Stimulated activated CD8-positive, alpha-beta memory T cell treated with anti-CD3 and anti-CD28 coated beads, Interleukin-2, amount 100 ng/mL, for 48 hours (primary cell): ENCODE measurements around the gene JOSD2.

Experiments used
- DNase-seq, 2 donors: peaks; one replicate each; pipeline ENCODE4 v3.0.0-alpha.2; 2020; ENCODE audit warnings: low read depth in 2 of 2

The JOSD2 gene

GRCh38 chr19:50514346-50515167, 3.6 kb upstream of the JOSD2 start:
- DNase-seq = no peak

- DNase-seq = no peak
Observed at GRCh38 chr19:50513746-50514345, 2.9 kb upstream of the JOSD2 start, which contains the start of gene ASPDH. Gene ASPDH (minus strand): TSS chr19:50513913. CDS start chr19:50513823, 90 bp downstream.

GRCh38 chr19:50512999-50513745, 2.2 kb upstream of the JOSD2 start:
- DNase-seq = no peak

GRCh38 chr19:50512112-50512998, 1.4 kb upstream of the JOSD2 start:
- no peak for DNase-seq

GRCh38 chr19:50510700-50511068, 307 bp downstream of the JOSD2 start:
- no peak for DNase-seq

GRCh38 chr19:50510121-50510670, 795 bp downstream of the JOSD2 start:
- DNase-seq = no peak

- DNase-seq = no peak
Observed at GRCh38 chr19:50509366-50509765, 1.6 kb downstream of the JOSD2 start.

- no peak for DNase-seq
Observed at GRCh38 chr19:50508843-50509190, 2.2 kb downstream of the JOSD2 start.

GRCh38 chr19:50507376-50507775, 3.6 kb downstream of the JOSD2 start:
- DNase-seq = no peak

GRCh38 chr19:50506700-50507099, 4.3 kb downstream of the JOSD2 start:
- no peak for DNase-seq

- no peak for DNase-seq
Observed at GRCh38 chr19:50505856-50506611, 5.0 kb downstream of the JOSD2 start.

GRCh38 chr19:50501568-50502475, 9.2 kb downstream of the JOSD2 start:
- no peak for DNase-seq

- no peak for DNase-seq
Observed at GRCh38 chr19:50501186-50501567, 9.8 kb downstream of the JOSD2 start.

GRCh38 chr19:50500753-50501151, 10.2 kb downstream of the JOSD2 start:
- no peak for DNase-seq

GRCh38 chr19:50500060-50500752, 10.8 kb downstream of the JOSD2 start:
- DNase-seq = no peak

GRCh38 chr19:50498219-50499056, 12.6 kb downstream of the JOSD2 start:
- DNase-seq = no peak

GRCh38 chr19:50497022-50497405, 14.0 kb downstream of the JOSD2 start:
- DNase-seq = no peak
